ENCODE measurements around the gene STIM2. TPM values are rescaled to one million over a fixed set of nuclear protein-coding genes. Genes with fewer than 3 reads are reported as not detected.
A peak's percentile ranks its signal among the peaks of the same experiment; 100 is the strongest.

The STIM2 gene
- total and polyA plus RNA-seq, 2 donors = 41.2 to 43.3 TPM

- no peak overlapping the region for H3K27ac ChIP-seq (ENCODE audit: low read depth in 1 of 2, low read length in 1 of 2)
- H3K4me1 ChIP-seq (ENCODE audit: control insufficient read depth in 2 of 2, insufficient read depth in 2 of 2, low read length in 2 of 2) = no peaks in the 10 kb centered on the region
- H3K4me3 ChIP-seq (ENCODE audit: low read length in 2 of 2) = no peak overlapping the region
- no peaks in the 10 kb centered on the region for H3K27me3 ChIP-seq (ENCODE audit: control insufficient read depth in 2 of 2, insufficient read depth in 1 of 2, low read length in 1 of 2)
- H3K9me3 ChIP-seq (ENCODE audit: control insufficient read depth in 2 of 2, insufficient read depth in 1 of 2, low read length in 1 of 2) = no peaks in the 10 kb centered on the region
- H3K36me3 ChIP-seq (ENCODE audit: control insufficient read depth in 2 of 2, insufficient read depth in 2 of 2, low read length in 1 of 2) = peaks cover 0 to 6% of the 10 kb centered on the region in 2 donors
- DNase-seq (ENCODE audit: low read depth in 6 of 9, low spot score in 9 of 9) = no peak
- WGBS = 97% methylated on average over 2 of the region's 2 CpGs
These were observed 117.9 kb downstream of the STIM2 start for GRCh38 chr4:26978387-26979053.

- Histone ChIP-seq H3K9me3 (ENCODE audit: control insufficient read depth in 2 of 2, insufficient read depth in 1 of 2, low read length in 1 of 2) (no peaks in the 10 kb centered on the region), H3K4me1 (ENCODE audit: control insufficient read depth in 2 of 2, insufficient read depth in 2 of 2, low read length in 2 of 2) (peaks cover 3 to 9% of the 10 kb centered on the region in 2 donors), H3K27me3 (ENCODE audit: control insufficient read depth in 2 of 2, insufficient read depth in 1 of 2, low read length in 1 of 2) (no peaks in the 10 kb centered on the region), H3K27ac (ENCODE audit: low read depth in 1 of 2, low read length in 1 of 2) (no peak overlapping the region), H3K4me3 (ENCODE audit: low read length in 2 of 2) (no peak overlapping the region), H3K36me3 (ENCODE audit: control insufficient read depth in 2 of 2, insufficient read depth in 2 of 2, low read length in 1 of 2) (no peaks in the 10 kb centered on the region)
- 98% methylated on average over 3 of the region's 3 CpGs for WGBS
- no peak for DNase-seq (ENCODE audit: low read depth in 6 of 9, low spot score in 9 of 9)
These were observed 124.3 kb downstream of the STIM2 start for GRCh38 chr4:26984896-26985295.

GRCh38 chr4:26985873-26986272, 125.2 kb downstream of the STIM2 start:
- Histone ChIP-seq H3K36me3 (ENCODE audit: control insufficient read depth in 2 of 2, insufficient read depth in 2 of 2, low read length in 1 of 2) (no peaks in the 10 kb centered on the region), H3K27ac (ENCODE audit: low read depth in 1 of 2, low read length in 1 of 2) (no peak overlapping the region), H3K4me1 (ENCODE audit: control insufficient read depth in 2 of 2, insufficient read depth in 2 of 2, low read length in 2 of 2) (peaks cover 3 to 9% of the 10 kb centered on the region in 2 donors), H3K27me3 (ENCODE audit: control insufficient read depth in 2 of 2, insufficient read depth in 1 of 2, low read length in 1 of 2) (no peaks in the 10 kb centered on the region), H3K4me3 (ENCODE audit: low read length in 2 of 2) (no peak overlapping the region), H3K9me3 (ENCODE audit: control insufficient read depth in 2 of 2, insufficient read depth in 1 of 2, low read length in 1 of 2) (no peaks in the 10 kb centered on the region)
- DNase-seq (ENCODE audit: low read depth in 6 of 9, low spot score in 9 of 9) = peak; percentile 23 to 80 (median 42)
- WGBS = 6% methylated on average over 3 of the region's 3 CpGs

- DNase-seq (ENCODE audit: low read depth in 6 of 9, low spot score in 9 of 9) = no peak
- Histone ChIP-seq H3K27me3 (ENCODE audit: control insufficient read depth in 2 of 2, insufficient read depth in 1 of 2, low read length in 1 of 2) (no peaks in the 10 kb centered on the region), H3K9me3 (ENCODE audit: control insufficient read depth in 2 of 2, insufficient read depth in 1 of 2, low read length in 1 of 2) (no peaks in the 10 kb centered on the region), H3K36me3 (ENCODE audit: control insufficient read depth in 2 of 2, insufficient read depth in 2 of 2, low read length in 1 of 2) (no peaks in the 10 kb centered on the region), H3K4me3 (ENCODE audit: low read length in 2 of 2) (no peak overlapping the region), H3K4me1 (ENCODE audit: control insufficient read depth in 2 of 2, insufficient read depth in 2 of 2, low read length in 2 of 2) (peaks cover 3 to 9% of the 10 kb centered on the region in 2 donors), H3K27ac (ENCODE audit: low read depth in 1 of 2, low read length in 1 of 2) (no peak overlapping the region)
- WGBS = 99% methylated on average over 3 of the region's 3 CpGs
These were observed 126.5 kb downstream of the STIM2 start for GRCh38 chr4:26987191-26987590.

- Histone ChIP-seq H3K4me3 (ENCODE audit: low read length in 2 of 2) (no peak overlapping the region), H3K9me3 (ENCODE audit: control insufficient read depth in 2 of 2, insufficient read depth in 1 of 2, low read length in 1 of 2) (no peaks in the 10 kb centered on the region), H3K27ac (ENCODE audit: low read depth in 1 of 2, low read length in 1 of 2) (no peak overlapping the region), H3K4me1 (ENCODE audit: control insufficient read depth in 2 of 2, insufficient read depth in 2 of 2, low read length in 2 of 2) (peaks cover 3 to 6% of the 10 kb centered on the region in 2 donors), H3K27me3 (ENCODE audit: control insufficient read depth in 2 of 2, insufficient read depth in 1 of 2, low read length in 1 of 2) (no peaks in the 10 kb centered on the region), H3K36me3 (ENCODE audit: control insufficient read depth in 2 of 2, insufficient read depth in 2 of 2, low read length in 1 of 2) (no peaks in the 10 kb centered on the region)
- DNase-seq (ENCODE audit: low read depth in 6 of 9, low spot score in 9 of 9) = no peak
- 98% methylated on average over 3 of the region's 3 CpGs for WGBS
These were observed 130.4 kb downstream of the STIM2 start for GRCh38 chr4:26991057-26991456.

GRCh38 chr4:26992657-26993361, 132.2 kb downstream of the STIM2 start:
- H3K27me3 ChIP-seq (ENCODE audit: control insufficient read depth in 2 of 2, insufficient read depth in 1 of 2, low read length in 1 of 2) = no peaks in the 10 kb centered on the region
- no peak overlapping the region for H3K4me3 ChIP-seq (ENCODE audit: low read length in 2 of 2)
- peak overlapping the region in 1 of 2 donors; percentile 33 for H3K27ac ChIP-seq (ENCODE audit: low read depth in 1 of 2, low read length in 1 of 2)
- no peaks in the 10 kb centered on the region for H3K4me1 ChIP-seq (ENCODE audit: control insufficient read depth in 2 of 2, insufficient read depth in 2 of 2, low read length in 2 of 2)
- WGBS = 51% methylated on average over 3 of the region's 3 CpGs
- H3K36me3 ChIP-seq (ENCODE audit: control insufficient read depth in 2 of 2, insufficient read depth in 2 of 2, low read length in 1 of 2) = no peaks in the 10 kb centered on the region
- peak in 1 of 9 donors; percentile 37 for DNase-seq (ENCODE audit: low read depth in 6 of 9, low spot score in 9 of 9)
- no peaks in the 10 kb centered on the region for H3K9me3 ChIP-seq (ENCODE audit: control insufficient read depth in 2 of 2, insufficient read depth in 1 of 2, low read length in 1 of 2)

- no peaks in the 10 kb centered on the region for H3K27me3 ChIP-seq (ENCODE audit: control insufficient read depth in 2 of 2, insufficient read depth in 1 of 2, low read length in 1 of 2)
- H3K4me3 ChIP-seq (ENCODE audit: low read length in 2 of 2) = no peak overlapping the region
- no peaks in the 10 kb centered on the region for H3K4me1 ChIP-seq (ENCODE audit: control insufficient read depth in 2 of 2, insufficient read depth in 2 of 2, low read length in 2 of 2)
- H3K36me3 ChIP-seq (ENCODE audit: control insufficient read depth in 2 of 2, insufficient read depth in 2 of 2, low read length in 1 of 2) = no peaks in the 10 kb centered on the region
- H3K9me3 ChIP-seq (ENCODE audit: control insufficient read depth in 2 of 2, insufficient read depth in 1 of 2, low read length in 1 of 2) = no peaks in the 10 kb centered on the region
- no peak for DNase-seq (ENCODE audit: low read depth in 6 of 9, low spot score in 9 of 9)
- H3K27ac ChIP-seq (ENCODE audit: low read depth in 1 of 2, low read length in 1 of 2) = no peak overlapping the region
- WGBS = 92% methylated on average over 3 of the region's 3 CpGs
These were observed 132.9 kb downstream of the STIM2 start for GRCh38 chr4:26993539-26993938.

- 78% methylated on average over 3 of the region's 3 CpGs for WGBS
- Histone ChIP-seq H3K27me3 (ENCODE audit: control insufficient read depth in 2 of 2, insufficient read depth in 1 of 2, low read length in 1 of 2) (no peaks in the 10 kb centered on the region), H3K27ac (ENCODE audit: low read depth in 1 of 2, low read length in 1 of 2) (no peak overlapping the region)
These were observed 133.3 kb downstream of the STIM2 start for GRCh38 chr4:26993967-26994366.

GRCh38 chr4:26995316-26995715, 134.7 kb downstream of the STIM2 start:
- Histone ChIP-seq H3K4me1 (ENCODE audit: control insufficient read depth in 2 of 2, insufficient read depth in 2 of 2, low read length in 2 of 2) (no peaks in the 10 kb centered on the region), H3K36me3 (ENCODE audit: control insufficient read depth in 2 of 2, insufficient read depth in 2 of 2, low read length in 1 of 2) (no peaks in the 10 kb centered on the region), H3K4me3 (ENCODE audit: low read length in 2 of 2) (no peak overlapping the region), H3K27me3 (ENCODE audit: control insufficient read depth in 2 of 2, insufficient read depth in 1 of 2, low read length in 1 of 2) (no peaks in the 10 kb centered on the region), H3K9me3 (ENCODE audit: control insufficient read depth in 2 of 2, insufficient read depth in 1 of 2, low read length in 1 of 2) (no peaks in the 10 kb centered on the region), H3K27ac (ENCODE audit: low read depth in 1 of 2, low read length in 1 of 2) (no peak overlapping the region)
- WGBS = 90% methylated on average over 2 of the region's 2 CpGs
- no peak for DNase-seq (ENCODE audit: low read depth in 6 of 9, low spot score in 9 of 9)

More at GRCh38 chr4:26993967-26994366, 133.3 kb downstream of the STIM2 start:
- no peaks in the 10 kb centered on the region for H3K36me3 ChIP-seq (ENCODE audit: control insufficient read depth in 2 of 2, insufficient read depth in 2 of 2, low read length in 1 of 2)
- H3K4me3 ChIP-seq (ENCODE audit: low read length in 2 of 2) = no peak overlapping the region
- H3K9me3 ChIP-seq (ENCODE audit: control insufficient read depth in 2 of 2, insufficient read depth in 1 of 2, low read length in 1 of 2) = no peaks in the 10 kb centered on the region
- H3K4me1 ChIP-seq (ENCODE audit: control insufficient read depth in 2 of 2, insufficient read depth in 2 of 2, low read length in 2 of 2) = no peaks in the 10 kb centered on the region
- DNase-seq (ENCODE audit: low read depth in 6 of 9, low spot score in 9 of 9) = no peak
